Activated CD4-positive, CD25-positive, alpha-beta regulatory T cell treated with anti-CD3 and anti-CD28 coated beads, Interleukin-2, amount 50 U/mL, for 72 hours (primary cell): ENCODE results near the gene ITPA.

ENCODE experiments used
- DNase-seq: peaks from one replicate; pipeline ENCODE4 v3.0.0; 2021

Gene ITPA

GRCh38 chr20:3229798-3230197, 20.5 kb downstream of the ITPA start:
- DNase-seq, result no peak

- no peak for DNase-seq
Measured at GRCh38 chr20:3231116-3231515, 21.8 kb downstream of the ITPA start.

DNA sequence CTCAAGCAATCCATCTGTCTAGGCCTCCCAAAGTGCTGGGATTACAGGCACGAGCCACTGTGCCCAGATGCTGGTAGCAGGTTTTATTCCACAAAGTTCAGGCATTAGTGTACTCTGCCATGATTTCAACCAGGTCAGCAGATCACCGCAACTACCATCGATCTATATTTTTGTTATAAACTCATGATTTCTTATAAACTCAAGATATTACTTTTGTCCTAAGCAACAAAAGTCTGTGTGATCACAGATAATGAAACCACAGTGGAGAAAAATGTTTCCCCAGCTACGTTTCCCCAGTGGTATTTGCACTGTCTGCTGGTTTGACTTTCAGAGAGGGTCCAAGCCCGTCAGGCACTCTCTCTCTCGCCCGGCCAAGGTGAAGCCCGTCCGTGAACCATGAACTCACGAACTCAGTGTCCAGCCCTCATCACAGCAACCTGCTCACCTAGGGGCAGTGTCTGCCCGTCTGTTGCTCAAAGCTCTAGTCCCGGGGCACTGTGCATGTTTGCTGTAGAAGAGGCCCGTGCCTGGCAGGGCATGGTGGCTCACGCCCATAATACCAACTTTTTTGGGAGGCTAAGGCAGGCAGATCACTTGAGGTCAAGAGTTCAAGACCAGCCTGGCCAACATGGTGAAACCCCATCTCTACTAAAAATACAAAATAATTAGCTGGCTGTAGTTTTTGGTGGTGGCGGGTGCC, 22.7 kb downstream of the ITPA start:
- DNase-seq, result no peak

DNA sequence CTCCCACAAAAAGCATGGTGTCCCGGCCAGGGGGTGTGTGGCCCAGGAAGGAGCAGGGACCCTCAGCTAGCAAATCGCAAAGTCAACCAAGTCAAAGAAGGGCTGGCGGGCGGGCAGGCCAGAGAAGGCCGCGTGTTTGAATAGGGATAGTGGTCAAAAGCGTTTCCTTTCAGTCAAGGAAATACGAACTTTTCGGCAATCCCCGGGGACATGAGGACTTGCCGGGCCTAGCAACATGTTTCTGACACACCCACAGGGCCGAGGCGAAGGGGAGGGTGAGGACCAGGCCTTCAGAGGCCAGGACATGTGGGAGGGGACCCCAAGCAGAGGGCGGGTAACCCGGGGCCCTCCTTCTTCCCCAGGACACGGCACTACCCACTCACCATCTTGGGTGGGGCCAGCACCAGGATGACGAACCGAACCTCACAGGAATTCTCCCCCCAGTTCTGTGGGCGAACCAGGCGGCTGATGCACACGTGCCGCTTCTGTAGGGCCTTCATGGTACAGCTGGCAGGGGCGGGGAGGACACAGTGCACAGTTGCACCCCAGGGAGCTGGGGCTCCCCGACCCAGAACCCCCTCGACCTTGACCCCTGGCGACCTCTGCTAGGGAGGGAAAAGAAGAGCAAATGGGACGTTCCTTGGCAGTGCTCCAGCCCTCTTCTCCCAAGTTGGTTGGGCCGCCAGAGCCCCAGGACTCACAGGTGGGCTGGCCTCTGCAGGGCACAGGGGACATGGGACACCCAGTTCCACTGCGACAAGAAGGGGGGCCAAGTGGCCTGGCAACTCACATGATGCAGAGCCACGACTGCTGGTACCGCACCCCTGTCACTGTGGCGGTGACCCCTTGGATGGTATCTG, 24.1 kb downstream of the ITPA start:
- DNase-seq, result no peak

- no peak for DNase-seq
Measured at GRCh38 chr20:3233991-3234498, 24.7 kb downstream of the ITPA start.

DNA sequence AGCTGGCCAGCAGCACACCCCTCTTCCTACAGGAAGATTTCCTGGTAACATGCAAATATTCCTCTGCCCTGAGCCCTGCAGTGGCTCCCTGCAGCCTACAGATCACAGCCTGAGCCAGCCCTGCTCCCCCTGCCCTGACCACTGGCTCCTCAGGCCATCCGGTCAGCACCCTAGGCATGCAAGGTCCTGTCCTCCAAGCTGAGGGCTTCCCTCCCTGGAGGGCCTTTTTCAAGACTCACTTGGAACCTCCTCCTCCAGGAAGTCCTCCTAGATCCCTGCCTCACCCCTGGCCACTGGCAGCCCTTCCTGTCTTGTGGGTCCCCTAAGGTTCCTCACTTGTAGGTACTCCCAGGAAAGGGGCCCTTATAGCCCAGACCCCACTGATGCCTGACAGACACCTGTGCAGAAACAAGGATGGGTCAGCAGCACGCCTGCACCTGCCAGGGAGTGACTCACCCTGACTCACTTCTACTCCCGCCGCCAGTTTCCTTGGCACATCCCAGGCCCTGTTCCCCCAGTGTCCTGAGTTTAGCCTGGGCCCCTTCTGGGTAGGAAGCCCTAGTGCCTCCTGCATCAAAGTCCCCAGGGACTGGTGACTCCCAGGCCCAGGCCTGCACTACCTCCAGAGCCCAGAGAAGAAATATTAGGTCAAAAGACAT, 26.5 kb downstream of the ITPA start:
- DNase-seq, result no peak

DNA sequence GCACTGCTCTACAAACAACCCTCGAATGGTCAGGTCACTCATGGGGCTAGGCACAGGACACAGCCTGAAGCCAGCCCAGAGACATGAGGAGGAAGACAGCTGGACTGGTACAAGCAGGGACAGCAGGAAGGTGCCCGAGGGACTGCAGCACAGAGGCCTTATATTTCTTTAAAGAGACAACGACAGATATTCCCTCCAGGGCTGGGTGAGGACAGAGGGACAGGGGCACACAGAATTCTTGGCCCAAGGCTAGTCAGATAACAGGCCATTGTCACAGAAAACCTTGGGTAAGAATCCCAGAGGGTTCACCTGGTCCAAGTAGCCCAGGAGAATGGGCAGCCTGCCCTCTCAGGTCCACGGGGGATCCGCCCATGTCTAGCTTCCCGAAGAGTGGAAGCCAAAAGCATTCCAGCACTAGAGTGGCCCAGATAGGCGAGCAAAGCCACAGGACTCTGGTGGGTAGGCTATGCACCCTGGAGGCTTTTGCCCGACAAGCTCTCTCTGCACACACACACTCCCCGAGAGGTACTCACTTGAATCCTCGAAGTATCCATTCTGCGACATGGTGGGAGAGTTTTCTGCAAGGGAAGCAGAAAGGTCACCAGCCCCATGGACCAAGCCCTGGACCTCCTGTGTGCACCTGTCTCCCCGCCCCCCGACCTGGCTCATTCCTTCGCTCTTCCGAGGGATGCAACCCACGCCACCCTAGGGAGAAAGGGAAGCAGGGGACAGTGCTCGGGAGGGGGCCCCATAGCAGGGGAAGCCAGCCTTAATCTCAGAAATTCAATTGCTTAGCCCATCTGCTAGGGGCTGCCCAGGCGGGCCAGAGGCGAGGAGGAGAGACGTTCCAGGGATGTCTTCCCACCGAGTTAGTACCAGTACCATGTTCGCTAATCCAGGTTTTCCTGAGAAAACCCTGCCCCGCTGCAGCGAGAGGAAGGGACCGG, 28.0 kb downstream of the ITPA start:
- DNase-seq, result no peak

GRCh38 chr20:3237958-3238615, 28.8 kb downstream of the ITPA start:
- DNase-seq, result no peak

DNA sequence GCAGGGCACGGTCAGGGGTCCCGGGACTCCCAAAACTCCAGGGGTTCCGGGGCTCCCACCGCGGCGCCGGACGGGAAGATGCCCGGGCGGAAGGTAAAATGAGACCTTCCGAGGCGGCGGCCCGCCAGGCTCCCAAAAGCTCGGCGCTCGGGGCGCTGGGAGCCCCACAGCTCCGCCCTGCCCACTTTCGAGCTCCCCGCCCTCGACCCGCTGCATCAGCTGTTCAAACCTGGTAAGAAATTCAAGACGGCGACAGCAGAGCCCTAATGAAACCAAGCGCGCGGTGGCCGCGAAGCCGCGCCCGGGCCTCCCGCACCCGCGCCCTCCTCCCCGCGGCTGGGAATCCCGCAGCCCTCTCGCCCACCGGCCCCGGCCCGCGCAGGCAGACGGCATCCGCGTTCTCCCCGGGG, 29.3 kb downstream of the ITPA start:
- DNase-seq, result no peak

DNA sequence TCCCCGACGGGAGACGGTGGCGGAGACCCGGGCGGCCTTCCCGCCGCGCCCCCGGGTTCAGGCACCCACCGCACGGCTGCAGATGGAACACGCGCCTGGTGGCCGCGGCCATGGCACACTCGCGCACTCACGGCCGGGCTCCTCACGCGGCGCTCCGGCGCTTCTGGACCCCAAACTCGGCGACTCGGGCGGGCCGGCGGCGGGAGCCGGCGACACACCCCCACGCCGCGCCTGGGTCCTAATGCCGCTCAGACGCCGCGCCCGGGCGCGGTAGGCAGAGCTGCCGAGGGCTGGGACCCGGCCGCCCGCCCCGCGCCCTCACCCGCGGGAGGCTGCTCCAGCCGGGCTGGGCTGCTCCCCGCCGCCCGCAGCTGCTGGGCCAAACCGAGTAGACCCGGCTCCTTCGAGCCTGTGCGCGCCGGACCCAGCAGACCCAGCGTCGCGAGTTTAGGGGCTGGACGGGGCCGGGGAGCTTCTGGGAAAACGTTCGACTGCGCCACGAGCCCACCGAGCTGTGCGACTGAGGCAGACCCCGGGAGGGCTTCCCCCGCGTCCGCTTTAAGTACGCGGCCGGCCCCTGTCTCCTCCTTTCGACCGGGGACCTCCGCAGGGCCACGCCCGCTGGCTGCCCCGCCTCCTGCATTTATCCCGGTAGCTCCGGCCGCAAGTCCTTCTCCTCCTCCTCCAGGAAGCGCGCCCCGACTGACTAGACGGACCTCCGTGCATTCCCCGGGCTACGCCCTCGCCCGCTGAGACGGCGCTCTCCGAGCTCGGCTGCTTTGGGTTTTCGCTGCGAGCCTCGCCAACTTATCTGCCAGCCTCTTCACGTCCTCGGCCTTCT, 29.9 kb downstream of the ITPA start, which contains the start of gene SLC4A11:
Gene SLC4A11, minus strand, starts transcription at position 165 of the 841 bp plus-strand sequence. Its CDS starts 53 bp downstream, at position 112.
- DNase-seq, result no peak

- no peak for DNase-seq
Measured at GRCh38 chr20:3239867-3240775, 30.8 kb downstream of the ITPA start.

GRCh38 chr20:3240776-3241363, 31.6 kb downstream of the ITPA start:
- no peak for DNase-seq

DNA sequence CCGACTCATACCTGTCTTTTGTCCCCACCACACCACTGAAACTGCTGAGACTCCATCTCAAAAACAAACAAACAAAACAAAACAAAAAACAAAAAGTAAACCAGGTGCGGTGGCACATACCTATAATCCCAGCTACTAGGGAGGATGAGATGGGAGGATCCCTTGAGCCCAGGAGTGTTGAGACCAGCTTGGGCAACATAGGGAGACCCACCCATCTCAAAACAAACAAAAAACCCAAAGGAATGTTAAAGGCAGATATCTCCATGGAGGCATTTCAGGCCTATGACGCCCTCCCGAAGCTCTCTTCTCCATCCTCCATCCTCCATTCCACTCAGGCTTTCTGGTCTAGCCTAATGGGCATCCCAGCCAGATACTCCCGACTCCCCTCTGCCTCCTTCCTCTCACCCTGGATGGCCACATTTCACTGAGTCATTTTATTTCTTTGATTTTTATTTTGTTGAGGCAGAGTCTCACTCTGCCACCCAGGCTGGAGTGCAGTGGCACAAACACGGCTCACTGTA, 32.9 kb downstream of the ITPA start:
- no peak for DNase-seq

DNA sequence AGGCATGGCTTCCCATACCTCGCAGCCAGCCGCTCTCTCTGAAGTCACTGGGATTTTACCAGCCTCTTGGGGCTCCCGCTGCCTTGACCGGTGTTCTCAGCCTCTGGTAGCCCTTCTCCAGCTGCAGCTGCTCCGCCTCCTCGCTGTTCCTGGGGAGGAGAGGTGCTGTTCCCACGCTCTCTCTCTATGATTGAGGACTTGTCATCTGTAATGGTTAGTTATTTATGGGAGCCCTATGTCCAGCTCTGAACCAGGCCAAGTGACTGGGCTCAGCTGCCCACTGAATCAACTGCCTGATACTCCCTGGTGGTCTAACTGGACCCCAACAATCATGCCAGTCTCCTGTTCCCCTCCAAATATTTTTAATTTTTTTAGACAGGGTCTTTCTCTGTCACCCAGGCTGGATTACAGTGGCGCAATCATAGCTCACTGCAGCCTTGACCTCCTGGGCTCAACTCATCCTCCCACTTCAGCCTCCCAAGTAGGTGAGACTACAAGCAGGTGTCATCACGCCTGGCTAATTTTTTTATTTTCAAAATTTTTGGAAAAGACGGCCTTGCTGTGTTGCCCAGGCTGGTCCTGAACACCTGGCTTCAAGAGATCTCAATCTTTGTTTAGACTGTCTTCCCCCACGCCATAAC, 34.5 kb downstream of the ITPA start:
- DNase-seq, result no peak

GRCh38 chr20:3244613-3245012, 35.3 kb downstream of the ITPA start:
- no peak for DNase-seq

- DNase-seq, result no peak
Measured at GRCh38 chr20:3245156-3245555, 35.9 kb downstream of the ITPA start.

GRCh38 chr20:3245711-3246110, 36.4 kb downstream of the ITPA start:
- no peak for DNase-seq

DNA sequence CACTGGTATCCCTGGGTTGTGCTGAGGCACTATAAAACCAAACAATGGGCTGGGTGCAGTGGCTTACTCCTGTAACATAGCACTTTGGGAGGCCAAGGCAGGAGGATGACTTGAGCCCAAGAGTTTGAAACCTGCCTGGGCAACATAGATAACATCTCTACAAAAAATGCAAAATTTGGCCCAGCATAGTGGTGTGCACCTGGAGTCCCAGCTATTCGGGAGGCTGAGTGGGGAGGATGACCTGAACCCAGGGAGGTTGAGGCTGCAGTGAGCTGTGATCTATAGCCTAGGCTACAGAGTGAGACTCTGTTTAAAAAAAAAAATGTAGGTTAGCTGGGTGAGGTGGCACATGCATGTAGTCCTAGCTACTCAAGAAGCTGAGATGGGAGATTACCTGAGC, 37.4 kb downstream of the ITPA start:
- DNase-seq, result no peak
